HepG2 (cell line): ENCODE results near the gene AFDN. TPM values are rescaled to one million over a fixed set of nuclear protein-coding genes. Genes with fewer than 3 reads are reported as not detected.

Experiments used
- ATAC-seq: fragments of 200-7000 bp; cut with Tn5 transposase; 3 replicates; pipeline ENCODE4 v1.9.1; 2020; ENCODE audit warnings: mild to moderate bottlenecking, moderate library complexity
- BruUV-seq: library from RNA; stranded (reverse); fragments of 400-500 nt; replicated peaks from 2 replicates; lab custom pipeline; 2021; lab: Mats Ljungman, UMichigan
- CTCF ChIA-PET: fragments of 300-600 bp; formaldehyde crosslinking; extraction: SDS; loops from one replicate; lab custom pipeline; 2021; ENCODE audit warnings: low total read pairs, inconsistent platforms, low intra/inter-chr PET ratio; lab: Yijun Ruan, JAX
- POLR2A ChIA-PET: fragments of 350-600 bp; sonication (Branson Sonifier 250); formaldehyde crosslinking; loops from one replicate; lab custom pipeline; 2020; ENCODE audit warnings: antibody characterized with exemption, inconsistent platforms; lab: Yijun Ruan, JAX
- DNase-seq: peaks from one replicate; pipeline ENCODE4 v3.0.0-alpha.2; 2015; ENCODE audit warnings: low spot score
- FAIRE-seq: peaks from 3 replicates; lab custom pipeline; 2011; peaks lifted over from hg19 to GRCh38; lab: Jason Lieb, UNC
- H2AFZ ChIP-seq: one replicate; pipeline ENCODE4 v1.6.1; 2011; ENCODE audit warnings: low read length, inconsistent platforms
- H3K27ac ChIP-seq: fragments of 300-600 bp; 3 replicates; pipeline ENCODE4 v1.8.0; 2011; ENCODE audit warnings: mixed run types, mild to moderate bottlenecking, mixed read lengths, low read length, inconsistent platforms; ENCODE audit not compliant: insufficient read depth; ENCODE audit errors: extremely low read length
- H3K27me3 ChIP-seq, 2 experiments: fragments of 200-600 bp in 1 of 2; 2 replicates in 1 of 2; 3 replicates in 1 of 2; pipeline versions ENCODE4 v1.6.0 to v1.8.0; 2011; ENCODE audit warnings: low read length in 2 of 2, mild to moderate bottlenecking in 2 of 2, moderate library complexity in 2 of 2, inconsistent platforms in 1 of 2; ENCODE audit not compliant: insufficient read depth in 2 of 2, control insufficient read depth in 1 of 2
- H3K36me3 ChIP-seq, 2 experiments: fragments of 200-600 bp in 1 of 2; replicated peaks in 1 of 2; 2 replicates in 1 of 2; 3 replicates in 1 of 2; pipeline versions ENCODE4 v1.5.1 to v1.8.0; 2011; ENCODE audit warnings: low read length in 2 of 2, inconsistent platforms in 1 of 2; ENCODE audit not compliant: insufficient read depth in 2 of 2, control insufficient read depth in 1 of 2
- H3K4me1 ChIP-seq: 2 replicates; pipeline ENCODE4 v1.5.1; 2012; ENCODE audit warnings: low read length, inconsistent platforms; ENCODE audit not compliant: insufficient read depth
- H3K4me2 ChIP-seq: 2 replicates; pipeline ENCODE4 v1.6.0; 2011; ENCODE audit warnings: low read depth, low read length, inconsistent platforms
- H3K4me3 ChIP-seq, 3 experiments: fragments of 200-600 bp in 1 of 3; sonication (generic), shearing (Covaris generic) in 1 of 3; replicated peaks in 1 of 3; 2 replicates each; pipeline ENCODE4 v1.5.1; 2011 to 2016; ENCODE audit warnings: low read length in 3 of 3, inconsistent platforms in 2 of 3, low read depth in 2 of 3, mild to moderate bottlenecking in 2 of 3, control low read depth in 1 of 3, mixed read lengths in 1 of 3; ENCODE audit not compliant: insufficient read depth in 1 of 3
- H3K79me2 ChIP-seq: one replicate; pipeline ENCODE4 v1.6.1; 2011; ENCODE audit warnings: low read length, inconsistent platforms; ENCODE audit not compliant: insufficient read depth
- H3K9ac ChIP-seq: 2 replicates; pipeline ENCODE4 v1.6.0; 2011; ENCODE audit warnings: mild to moderate bottlenecking, low read depth, low read length, inconsistent platforms; ENCODE audit not compliant: insufficient read depth
- H3K9me3 ChIP-seq: 2 replicates; pipeline ENCODE4 v1.5.1; 2012; ENCODE audit warnings: mild to moderate bottlenecking, low read length
- H4K20me1 ChIP-seq: 2 replicates; pipeline ENCODE4 v1.6.0; 2011; ENCODE audit warnings: inconsistent platforms, mild to moderate bottlenecking, low read length, moderate library complexity; ENCODE audit not compliant: insufficient read depth
- NFKB2 ChIP-seq: sonication (generic); formaldehyde crosslinking; IDR thresholded peaks from 2 replicates; pipeline ENCODE4 v1.4.0; 2020; ENCODE audit warnings: missing genetic modification reagents, borderline replicate concordance
- ZNF274 ChIP-seq: sonication (generic); formaldehyde crosslinking; IDR thresholded peaks from 2 replicates; pipeline ENCODE4 v1.5.1; 2020; ENCODE audit warnings: mild to moderate bottlenecking, missing genetic modification reagents
- ZNF687 ChIP-seq: sonication (generic); formaldehyde crosslinking; IDR thresholded peaks from 2 replicates; pipeline ENCODE4 v1.5.1; 2020; ENCODE audit warnings: mild to moderate bottlenecking, missing genetic modification reagents, moderate library complexity
- WGBS: methylation state at CpG from one replicate; pipeline ENCODE4 v1.1.6; 2017; ENCODE audit warnings: low lambda C conversion rate; 5-methylcytosine and 5-hydroxymethylcytosine counted together
- in situ Hi-C: cut with HindIII; loops from 2 replicates; pipeline ENCODE4 v1.10.0; 2017; ENCODE audit warnings: low pct_unique_long_range_greater_than_20kb; ENCODE audit not compliant: extremely low pct_ligation_motif_present
- intact Hi-C: fragments of 100-400 bp; cut with micrococcal nuclease; formaldehyde crosslinking; loops from one replicate; pipeline ENCODE4 v1.10.0; 2022; ENCODE audit not compliant: unreplicated experiment
- polyA plus RNA-seq, 8 experiments: library from polyadenylated mRNA; depleted of rRNA in 3 of 8; stranded (reverse) in 7 of 8; unstranded in 1 of 8; fragments of >200 nt; fragmentation: Illumina TruSeq in 4 of 8; extraction: Trizol in 4 of 8; gene quantifications; 2 replicates each; pipeline versions ENCODE4 v1.2.1 to v1.2.3, GENCODE V29; 2011 to 2016; ENCODE audit warnings: low read depth in 4 of 8, missing spikeins in 1 of 8, mixed read lengths in 1 of 8; ENCODE audit not compliant: insufficient read depth in 1 of 8
- total RNA-seq, 5 experiments: library from RNA; depleted of rRNA; stranded (reverse); fragments of >200 nt; fragmentation: Illumina TruSeq; extraction: Trizol; gene quantifications; 2 replicates each; pipeline ENCODE4 v1.2.3, GENCODE V29; 2016; ENCODE audit warnings: low read depth in 1 of 5
- TF ChIP-seq, protein P1 (sequence below): sonication (generic); formaldehyde crosslinking; IDR thresholded peaks from 2 replicates; pipeline ENCODE4 v1.5.0; 2020; ENCODE audit warnings: missing genetic modification reagents, mild to moderate bottlenecking, borderline replicate concordance

AFDN gene
- total and polyA plus RNA-seq, 2 of the 13 experiments (the other 11 are each of a cell fraction or from before 2014, with no cell fraction given) = 136 to 151 TPM

DNA sequence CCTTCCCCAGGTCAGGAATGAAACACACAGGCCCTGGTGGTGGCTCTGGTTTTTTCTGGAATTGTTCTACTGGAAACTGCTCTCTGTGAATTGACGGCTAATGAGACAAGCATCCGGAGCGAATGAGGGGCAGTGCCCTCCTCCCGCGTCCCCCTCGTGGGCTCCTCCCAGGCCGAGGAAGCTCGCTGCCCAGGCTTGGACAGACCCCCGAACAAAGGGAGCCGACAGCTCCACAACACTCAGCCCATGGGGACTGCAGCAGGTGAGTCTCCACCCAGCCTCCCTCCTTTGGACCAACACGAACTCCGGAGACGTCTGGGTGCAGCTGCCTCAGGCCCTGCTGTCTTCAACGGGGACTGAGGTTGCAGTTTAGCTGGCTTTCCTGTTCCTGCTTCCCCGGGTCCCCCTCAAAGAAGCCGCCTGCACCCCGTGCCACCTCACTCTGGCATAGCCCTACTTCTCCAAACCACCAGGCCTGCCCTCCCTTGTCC lies 31.3 kb upstream of the AFDN start:
- ChIA-PET CTCF (no interaction called here), POLR2A (interaction anchor here (1.2 kb wide), 1 partner anchor 11 kb away, joined by 3 read pairs; no protein-coding TSS in a partner anchor)
- in situ Hi-C loops = no loop called here
- no peak overlapping the region for H2AFZ ChIP-seq
- H3K4me2 ChIP-seq = no peak overlapping the region
- TF ChIP-seq, protein P1, sequence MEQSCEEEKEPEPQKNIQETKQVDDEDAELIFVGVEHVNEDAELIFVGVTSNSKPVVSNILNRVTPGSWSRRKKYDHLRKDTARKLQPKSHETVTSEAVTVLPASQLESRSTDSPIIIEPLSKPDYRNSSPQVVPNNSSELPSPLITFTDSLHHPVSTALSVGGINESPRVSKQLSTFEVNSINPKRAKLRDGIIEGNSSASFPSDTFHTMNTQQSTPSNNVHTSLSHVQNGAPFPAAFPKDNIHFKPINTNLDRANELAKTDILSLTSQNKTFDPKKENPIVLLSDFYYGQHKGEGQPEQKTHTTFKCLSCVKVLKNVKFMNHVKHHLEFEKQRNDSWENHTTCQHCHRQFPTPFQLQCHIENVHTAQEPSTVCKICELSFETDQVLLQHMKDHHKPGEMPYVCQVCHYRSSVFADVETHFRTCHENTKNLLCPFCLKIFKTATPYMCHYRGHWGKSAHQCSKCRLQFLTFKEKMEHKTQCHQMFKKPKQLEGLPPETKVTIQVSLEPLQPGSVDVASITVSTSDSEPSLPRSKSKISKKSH (CRISPR knock-in tag) = 0 out of 2 replicates have a peak, but pooled peaks have one; percentile 46
- 0 out of 2 replicates have a peak, but pooled peaks have one; percentile 35 for TF ChIP-seq NFKB2 (CRISPR knock-in tag)
- no peak for TF ChIP-seq ZNF274 (CRISPR knock-in tag)
- TF ChIP-seq ZNF687 = peak; percentile 26; the same call in 1 of the 2 replicates
- DNase-seq = no peak
- no peak overlapping the region for H3K4me3 ChIP-seq
- no peaks in the 10 kb centered on the region for H3K36me3 ChIP-seq
- BruUV-seq = no TSS peak
- H4K20me1 ChIP-seq = no peaks in the 10 kb centered on the region
- WGBS = 60% methylated on average over 16 of the region's 17 CpGs
- no peak for ATAC-seq
- intact Hi-C loops = no loop called here
- no peaks in the 10 kb centered on the region for H3K9me3 ChIP-seq
- H3K9ac ChIP-seq = no peak overlapping the region
- H3K4me1 ChIP-seq = peaks cover 31% of the 10 kb centered on the region
- no peaks in the 10 kb centered on the region for H3K79me2 ChIP-seq
- H3K27me3 ChIP-seq = peaks cover 0 to 2% of the 10 kb centered on the region in 2 experiments; a peak in 2 of 5 replicates
- no peak for FAIRE-seq
- no peak overlapping the region for H3K27ac ChIP-seq
